GM23248 (cell line): Measurements from ENCODE around the gene RNF25.

Source experiments
- EZH2 ChIP-seq: fragments of 200-600 bp; sonication (generic); IDR thresholded peaks from 2 replicates; pipeline ENCODE4 v1.6.1; 2018; ENCODE audit warnings: antibody characterized with exemption, mild to moderate bottlenecking; ENCODE audit not compliant: insufficient read depth, poor library complexity, severe bottlenecking
- EZH2phosphoT487 ChIP-seq: fragments of 200-600 bp; sonication (generic); IDR thresholded peaks from 2 replicates; pipeline ENCODE4 v1.6.1; 2018; ENCODE audit warnings: antibody characterized with exemption, moderate library complexity, mild to moderate bottlenecking, low read depth; ENCODE audit not compliant: insufficient read depth

- TF ChIP-seq EZH2phosphoT487 = no peak
- TF ChIP-seq EZH2 = no peak
These were observed 38.1 kb upstream of the RNF25 start for GRCh38 chr2:218709908-218710307.
